Dermis blood vessel endothelial cell (primary cell): ENCODE data around the gene PROM1. TPM values are rescaled to one million over a fixed set of nuclear protein-coding genes. Genes with fewer than 3 reads are reported as not detected.
A peak's percentile ranks its signal among the peaks of the same experiment; 100 is the strongest.

ENCODE experiments used
- DNase-seq: peaks from one replicate; pipeline ENCODE4 v3.0.0; 2010
- total RNA-seq: library from RNA; depleted of rRNA; stranded (reverse); fragments of >200 nt; gene quantifications from 2 replicates; pipeline ENCODE4 v1.2.3, GENCODE V29; 2014

The PROM1 gene
- total RNA-seq, 1 donor from 2014 or later, result 1.0 TPM

DNA sequence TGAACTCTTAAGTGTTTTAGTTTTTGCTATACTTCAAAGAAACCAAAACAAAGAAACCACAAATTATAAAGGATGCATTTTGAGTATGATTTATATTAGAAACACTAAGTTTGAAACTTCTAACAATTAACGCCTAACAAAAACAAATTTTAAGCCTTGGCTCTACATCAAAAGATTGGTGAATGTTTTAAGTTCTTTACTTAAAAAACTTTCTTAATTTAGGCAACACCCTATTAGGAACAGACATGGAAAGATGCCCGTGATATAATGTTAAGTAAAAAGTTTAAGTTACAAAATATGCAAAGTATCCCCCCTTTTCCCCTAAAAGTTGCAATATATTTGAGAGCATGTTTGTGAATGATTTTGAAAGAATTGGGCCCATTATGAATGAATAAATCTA is 21.2 kb downstream of the PROM1 start:
- DNase-seq, result no peak

DNA sequence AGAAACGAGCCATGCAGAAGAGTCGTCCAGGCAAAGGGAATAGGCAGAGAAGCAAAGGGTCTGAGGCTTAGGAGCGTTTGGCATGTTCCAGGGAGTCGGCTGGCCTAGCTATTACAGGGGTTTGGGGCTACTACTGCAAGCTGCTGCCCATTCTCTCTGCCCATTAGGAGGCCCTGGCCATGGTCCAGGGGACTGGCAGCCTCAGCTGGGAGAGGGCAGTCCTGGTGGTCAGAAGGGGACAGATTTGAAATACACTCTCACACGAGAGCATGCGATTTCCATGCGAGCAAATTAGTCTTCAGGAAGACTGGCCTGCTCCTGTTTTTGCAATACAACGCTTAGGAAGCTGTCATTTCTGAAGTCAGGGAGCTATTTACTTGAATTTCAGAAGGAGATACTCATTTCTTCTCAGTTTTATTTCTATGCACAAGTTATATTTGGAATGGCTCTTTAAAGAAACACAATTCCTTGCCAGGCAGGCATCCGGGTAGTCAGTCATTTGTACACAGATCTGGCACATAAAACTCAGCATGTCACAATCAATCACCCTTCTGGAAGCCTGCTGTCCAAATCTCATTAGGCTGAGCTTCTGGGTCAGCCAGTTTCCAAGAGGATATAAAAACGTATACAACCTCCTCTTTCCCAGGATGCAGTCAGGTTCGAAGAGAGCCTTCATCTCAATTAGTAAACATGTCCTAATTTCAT is 27.0 kb downstream of the PROM1 start:
- DNase-seq, result peak; percentile 7

DNA sequence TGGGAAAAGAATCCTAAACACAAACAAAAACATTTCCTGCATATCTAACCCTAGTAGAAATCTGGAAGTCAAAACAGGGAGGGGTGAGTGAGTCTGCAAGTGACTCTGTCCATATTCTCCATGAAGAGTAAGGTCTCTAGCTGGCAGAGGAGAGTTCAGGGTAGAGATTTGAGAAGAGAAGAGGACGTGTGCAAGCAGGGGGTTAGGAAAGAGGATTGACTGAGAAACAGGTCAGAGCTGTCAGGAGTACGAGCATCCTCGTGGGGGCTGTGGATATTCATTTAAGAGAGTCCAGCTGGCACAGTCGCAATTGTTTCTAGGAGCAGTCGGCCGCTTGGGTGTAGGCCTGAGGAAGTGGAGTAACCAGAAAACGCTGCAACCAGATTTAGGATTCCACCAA is 27.9 kb downstream of the PROM1 start:
- DNase-seq, result no peak

- DNase-seq, result no peak
Observed at GRCh38 chr4:16055471-16055870, 28.4 kb downstream of the PROM1 start.

DNA sequence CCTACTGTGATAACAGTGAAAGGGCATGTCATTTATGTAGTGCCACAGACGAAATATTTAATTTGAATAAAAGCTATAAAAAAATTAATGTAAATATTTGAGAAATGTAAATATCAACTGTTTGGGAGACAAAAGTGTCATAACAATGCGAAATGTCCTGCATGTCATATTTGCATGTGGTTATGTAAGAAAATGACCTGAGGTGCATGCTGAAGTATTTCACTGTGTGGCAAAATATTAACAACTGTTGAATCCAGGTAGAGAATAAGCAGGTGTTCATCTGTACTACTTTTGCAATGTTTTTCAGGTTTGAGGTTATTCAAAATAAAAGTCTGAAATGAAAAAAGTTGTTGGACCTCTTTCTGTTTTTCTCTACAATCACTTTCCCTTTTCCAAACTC is 30.9 kb downstream of the PROM1 start:
- DNase-seq, result no peak

- DNase-seq, result no peak
Observed at GRCh38 chr4:16051980-16052379, 31.8 kb downstream of the PROM1 start.

GRCh38 chr4:16051132-16051531 is 32.7 kb downstream of the PROM1 start:
- no peak for DNase-seq

DNA sequence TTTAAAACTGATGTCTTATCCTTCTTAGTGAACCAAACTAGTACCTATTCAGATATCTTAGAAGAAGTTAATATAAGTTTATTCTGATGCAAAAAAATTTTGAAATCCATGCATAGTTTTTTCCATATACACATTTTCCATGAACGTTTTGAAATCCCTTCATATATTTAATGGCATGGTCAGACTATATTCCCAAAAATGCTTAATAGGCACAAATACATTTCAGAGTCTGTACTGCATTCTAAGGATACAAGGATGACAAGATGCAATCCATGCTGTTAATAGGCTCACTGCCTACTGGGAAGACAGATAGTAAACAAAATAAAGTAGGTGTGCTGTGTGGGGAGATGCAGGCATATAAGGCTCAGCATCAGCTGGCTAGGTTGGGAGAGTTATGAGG is 33.2 kb downstream of the PROM1 start:
- DNase-seq, result no peak

- DNase-seq, result no peak
Observed at GRCh38 chr4:16048619-16049419, 35.0 kb downstream of the PROM1 start.

GRCh38 chr4:16045687-16046086 is 38.1 kb downstream of the PROM1 start:
- no peak for DNase-seq

- no peak for DNase-seq
Observed at GRCh38 chr4:16043642-16044498, 40.0 kb downstream of the PROM1 start.

DNA sequence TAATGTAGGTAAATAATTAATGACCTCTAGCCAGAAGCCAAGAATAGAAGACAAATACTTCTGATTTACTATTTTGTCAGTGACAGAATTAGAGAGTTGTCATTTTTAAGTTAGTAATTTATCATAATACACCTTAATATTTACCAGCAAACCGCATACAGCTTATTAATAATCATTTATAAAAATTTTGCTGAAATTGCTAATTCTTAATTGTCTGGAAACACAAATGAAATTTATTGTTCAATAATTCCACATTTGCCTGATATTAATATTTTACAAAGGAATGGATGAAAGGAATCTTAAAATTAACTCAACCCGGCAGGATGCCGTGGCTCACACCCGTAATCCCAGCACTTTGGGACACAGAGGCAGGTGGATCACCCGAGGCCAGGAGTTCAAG is 44.7 kb downstream of the PROM1 start:
- no peak for DNase-seq

DNA sequence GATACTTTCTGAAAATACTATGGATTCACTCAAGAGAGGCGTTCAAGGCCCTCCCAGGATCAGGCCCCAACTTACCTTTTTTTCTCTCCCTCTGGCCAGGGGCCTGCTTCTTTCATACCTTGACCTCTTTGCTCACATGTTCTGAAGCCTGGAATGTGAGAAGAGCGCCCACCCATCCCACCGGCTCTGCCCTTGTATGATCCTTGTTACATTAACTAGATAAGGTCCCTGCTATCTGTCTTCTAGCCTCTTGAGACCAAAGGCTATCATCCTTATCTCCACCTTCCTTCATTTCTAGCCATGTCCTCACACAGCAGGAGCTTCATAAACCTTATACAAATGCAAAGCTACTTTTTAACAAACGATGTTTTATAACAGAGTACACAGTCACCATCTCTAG is 45.9 kb downstream of the PROM1 start:
- DNase-seq, result no peak

- no peak for DNase-seq
Observed at GRCh38 chr4:16035843-16036242, 48.0 kb downstream of the PROM1 start.

DNA sequence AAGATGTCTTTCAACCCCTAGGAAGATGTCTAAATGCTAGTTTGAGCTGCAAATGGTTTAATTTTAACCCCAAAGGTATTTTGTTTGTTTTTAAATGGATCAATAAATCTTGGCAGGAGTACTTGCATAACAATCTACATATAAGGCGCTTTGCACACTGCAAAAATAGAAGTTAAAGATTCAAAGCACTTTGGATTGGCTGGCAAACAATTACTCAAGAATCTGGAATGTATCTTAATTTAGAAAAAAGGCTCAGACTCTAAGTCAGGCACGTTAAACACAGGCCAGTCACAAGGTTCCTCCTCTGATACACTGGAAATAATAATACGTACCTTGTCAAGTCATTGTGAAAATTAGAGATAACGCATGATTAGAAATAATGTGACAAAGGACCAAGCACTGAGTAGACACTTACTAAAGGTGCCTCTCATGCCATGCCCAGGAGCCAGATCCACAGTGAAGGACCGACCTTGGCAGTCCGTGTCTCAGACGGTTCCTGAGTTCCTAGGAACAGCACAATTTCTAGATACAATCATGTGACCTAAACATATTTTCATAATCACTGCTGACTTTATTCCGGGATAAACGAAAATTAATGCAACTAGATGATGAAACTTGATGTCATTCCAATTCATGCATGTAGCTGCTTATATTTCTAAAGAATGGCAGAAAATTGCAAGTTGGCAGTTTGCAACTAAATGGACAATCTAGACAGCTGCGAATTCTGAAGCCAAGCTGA is 49.6 kb downstream of the PROM1 start:
- no peak for DNase-seq

DNA sequence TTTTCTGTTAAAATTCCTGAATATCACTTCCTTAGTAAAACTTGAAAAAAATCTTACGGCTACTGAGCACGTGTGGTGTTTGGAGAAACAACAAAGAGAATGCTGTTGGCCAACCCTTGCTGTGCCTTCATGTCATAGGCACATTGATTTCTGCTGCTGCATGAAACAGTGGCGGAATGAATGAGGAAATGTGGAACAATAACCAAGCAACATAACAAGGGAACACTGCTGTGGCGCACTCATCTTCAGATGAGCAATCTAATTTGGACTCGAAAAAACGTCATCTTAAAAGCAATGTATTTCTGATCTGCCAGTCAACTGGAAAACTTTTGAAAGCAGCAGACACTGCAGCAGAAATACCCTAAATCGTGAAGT is 51.4 kb downstream of the PROM1 start:
- DNase-seq, result no peak

GRCh38 chr4:16031546-16032395 is 52.1 kb downstream of the PROM1 start:
- DNase-seq, result peak; percentile 33

DNA sequence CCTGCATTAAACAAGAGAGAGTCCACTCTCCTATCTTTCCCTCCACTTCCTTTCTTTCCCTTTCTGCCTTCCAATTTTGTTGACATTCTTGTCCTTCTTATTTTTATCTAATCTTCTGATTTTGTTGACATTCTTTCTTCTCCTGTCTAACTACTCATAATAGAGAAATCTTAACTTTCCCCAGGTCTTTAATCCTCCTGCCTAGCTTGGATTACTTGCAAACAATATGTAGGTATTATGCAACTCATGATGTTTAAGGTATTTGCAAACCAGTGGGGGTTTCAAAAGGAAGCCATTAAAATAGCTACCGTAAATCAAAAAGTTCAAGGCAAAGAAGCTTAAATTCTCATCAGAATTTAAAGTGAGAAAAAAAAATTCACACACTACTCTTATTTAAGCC is 53.9 kb downstream of the PROM1 start:
- DNase-seq, result no peak

DNA sequence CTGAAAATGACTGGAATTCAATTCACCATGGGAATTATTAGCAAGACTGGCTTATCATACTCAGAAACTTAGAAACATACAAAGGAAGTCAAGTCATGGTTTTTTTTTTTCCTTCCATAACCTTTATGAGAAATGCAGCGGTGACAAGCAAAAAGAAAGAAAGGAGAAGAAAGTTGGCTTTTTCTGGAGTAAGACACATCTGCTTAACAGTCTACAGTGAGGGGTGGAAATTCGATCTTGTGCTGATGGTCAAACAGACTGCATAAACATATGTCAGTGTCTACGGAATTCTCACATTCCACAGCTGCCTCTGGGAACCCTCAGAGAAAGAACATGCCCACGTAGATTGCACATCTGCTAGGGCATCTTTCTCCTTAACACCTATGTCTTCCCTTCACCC is 54.6 kb downstream of the PROM1 start:
- DNase-seq, result peak; percentile 24

- DNase-seq, result no peak
Observed at GRCh38 chr4:16027626-16028025, 56.2 kb downstream of the PROM1 start.

DNA sequence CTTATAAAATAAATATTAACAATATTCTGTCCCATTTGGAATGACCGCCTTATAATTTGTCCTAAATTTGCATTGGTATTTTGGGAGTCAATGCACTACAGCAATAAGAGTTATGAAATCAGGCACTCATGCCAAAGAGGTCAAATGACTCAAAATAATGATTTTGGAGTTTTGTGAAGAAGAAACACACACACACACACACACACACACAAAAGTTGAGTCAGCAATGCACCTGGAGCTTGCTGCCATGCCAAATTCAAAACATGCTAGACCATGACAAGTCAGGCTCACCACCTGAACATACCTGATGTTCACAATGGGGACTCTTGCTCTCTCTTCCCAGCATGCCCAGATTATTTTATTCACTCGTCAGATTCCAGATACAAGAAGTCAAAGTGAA is 56.7 kb downstream of the PROM1 start:
- no peak for DNase-seq
